Mucosa of descending colon (tissue), 3 donors: ENCODE results near the gene DENND6B. TPM values are rescaled to one million over a fixed set of nuclear protein-coding genes. Genes with fewer than 3 reads are reported as not detected.
A peak's percentile ranks its signal among the peaks of the same experiment; 100 is the strongest.

Experiments used
- ATAC-seq: fragments of 200-7000 bp; cut with Tn5 transposase; one replicate; pipeline ENCODE4 v1.9.1; 2020; ENCODE audit warnings: mild to moderate bottlenecking, moderate library complexity
- DNase-seq, 3 donors: peaks; one replicate each; pipeline ENCODE4 v3.0.0-alpha.2; 2020
- H3K36me3 ChIP-seq: fragments of 200-600 bp; one replicate; pipeline ENCODE4 v1.8.0; 2021; ENCODE audit warnings: low read depth, mild to moderate bottlenecking
- H3K4me1 ChIP-seq: fragments of 200-600 bp; one replicate; pipeline ENCODE4 v1.8.0; 2021; ENCODE audit warnings: low read depth, mild to moderate bottlenecking
- H3K4me3 ChIP-seq: fragments of 200-600 bp; one replicate; pipeline ENCODE4 v1.8.0; 2021; ENCODE audit warnings: mild to moderate bottlenecking
- H3K9me3 ChIP-seq: fragments of 200-600 bp; one replicate; pipeline ENCODE4 v1.8.0; 2021; ENCODE audit warnings: mild to moderate bottlenecking
- intact Hi-C, 2 donors: fragments of 100-400 bp; cut with DNase I in 1 of 2; cut with micrococcal nuclease in 1 of 2; formaldehyde crosslinking; loops; one replicate each; pipeline versions ENCODE4 v1.11.0 to v1.11.1; 2022; cut with DNase I, micrococcal nuclease
- total RNA-seq, 3 donors: library from RNA; stranded (reverse); fragmentation: NEBNext Ultra II Directional in 2 of 3; extraction: Animal tissue kit (Norgen Biotek cat#: 25700) in 2 of 3; gene quantifications; one replicate each; pipeline versions ENCODE4 v1.2.1 to v1.2.4, GENCODE V29; 2021 to 2023
- TF ChIP-seq, protein P1 (sequence below): fragments of 200-600 bp; IDR thresholded peaks from one replicate; pipeline ENCODE4 v1.8.0; 2022; ENCODE audit warnings: antibody characterized with exemption, mild to moderate bottlenecking
- donor health status: DM: no; HTN: no; CAD: no; lungs with moderate emphysema.
- donor health status: DM: no; HTN: no; CAD: no.
- donor health status: DM: no; HTN: yes; CAD: no.

DENND6B gene
- total RNA-seq, 3 donors from 2014 or later, result 2.8 to 6.3 (median 5.2) TPM

DNA sequence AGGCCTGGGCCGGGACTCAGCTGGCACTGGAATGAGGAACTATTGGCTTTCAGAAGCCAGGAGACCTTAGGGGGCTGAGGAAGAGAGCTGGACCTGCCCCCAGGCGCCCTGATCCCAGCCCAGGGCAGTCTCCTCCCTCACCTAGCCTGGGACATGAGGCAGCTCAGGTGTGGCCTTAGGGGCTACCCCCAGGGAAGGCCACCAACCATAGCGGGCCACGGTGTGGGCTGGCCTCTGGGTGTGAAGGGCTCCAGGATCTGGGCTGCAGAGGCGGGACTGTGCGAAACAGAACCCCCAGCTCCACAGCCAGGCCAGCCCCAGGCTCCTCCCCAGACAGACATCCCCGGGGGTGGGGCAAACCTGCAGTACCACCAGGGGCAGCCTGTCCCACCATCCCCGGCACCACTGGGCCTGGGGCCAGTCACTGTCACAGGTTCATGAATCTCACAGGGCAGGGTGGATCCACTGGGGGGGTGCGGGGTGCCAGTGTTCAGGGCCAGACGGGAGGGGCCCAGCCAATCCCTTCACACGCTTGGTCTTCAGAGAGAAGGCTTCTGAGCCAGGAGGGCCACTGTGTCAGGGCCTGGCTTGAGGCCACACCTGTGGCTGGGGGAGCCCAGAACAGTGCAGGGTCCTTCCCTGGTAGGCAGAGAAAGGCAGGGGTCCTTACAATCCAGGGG, 22.8 kb downstream of the DENND6B start:
- intact Hi-C loops, result no loop called here
- peak; percentile 67 to 82 (median 76) for DNase-seq

DNA sequence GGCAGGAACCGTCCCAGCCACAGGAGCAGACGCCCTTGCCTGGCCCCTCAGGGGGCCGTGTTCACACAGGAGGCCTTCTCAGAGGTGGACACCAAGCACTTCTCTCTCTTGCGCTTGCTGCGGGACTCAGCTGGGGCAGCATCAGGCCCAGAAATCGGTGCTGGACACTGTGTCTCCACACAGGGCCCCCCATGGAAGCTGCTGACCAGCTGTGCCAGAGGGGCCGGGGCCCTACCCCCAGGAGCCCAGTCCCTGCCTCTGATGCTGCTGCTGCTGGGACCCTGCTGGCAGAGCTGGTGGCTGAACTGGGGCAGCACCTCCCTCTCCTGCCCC, 23.3 kb downstream of the DENND6B start:
- Histone ChIP-seq H3K4me3 (no peak overlapping the region), H3K9me3 (no peaks in the 10 kb centered on the region), H3K36me3 (no peaks in the 10 kb centered on the region), H3K4me1 (peaks cover 77% of the 10 kb centered on the region)
- intact Hi-C loops, result no loop called here
- no peak for ATAC-seq
- no peak for DNase-seq
- TF ChIP-seq, protein P1, sequence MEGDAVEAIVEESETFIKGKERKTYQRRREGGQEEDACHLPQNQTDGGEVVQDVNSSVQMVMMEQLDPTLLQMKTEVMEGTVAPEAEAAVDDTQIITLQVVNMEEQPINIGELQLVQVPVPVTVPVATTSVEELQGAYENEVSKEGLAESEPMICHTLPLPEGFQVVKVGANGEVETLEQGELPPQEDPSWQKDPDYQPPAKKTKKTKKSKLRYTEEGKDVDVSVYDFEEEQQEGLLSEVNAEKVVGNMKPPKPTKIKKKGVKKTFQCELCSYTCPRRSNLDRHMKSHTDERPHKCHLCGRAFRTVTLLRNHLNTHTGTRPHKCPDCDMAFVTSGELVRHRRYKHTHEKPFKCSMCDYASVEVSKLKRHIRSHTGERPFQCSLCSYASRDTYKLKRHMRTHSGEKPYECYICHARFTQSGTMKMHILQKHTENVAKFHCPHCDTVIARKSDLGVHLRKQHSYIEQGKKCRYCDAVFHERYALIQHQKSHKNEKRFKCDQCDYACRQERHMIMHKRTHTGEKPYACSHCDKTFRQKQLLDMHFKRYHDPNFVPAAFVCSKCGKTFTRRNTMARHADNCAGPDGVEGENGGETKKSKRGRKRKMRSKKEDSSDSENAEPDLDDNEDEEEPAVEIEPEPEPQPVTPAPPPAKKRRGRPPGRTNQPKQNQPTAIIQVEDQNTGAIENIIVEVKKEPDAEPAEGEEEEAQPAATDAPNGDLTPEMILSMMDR, result no peak

More for the DNA sequence above, 22.8 kb downstream of the DENND6B start:
- no peak overlapping the region for H3K4me3 ChIP-seq
- H3K4me1 ChIP-seq, result peaks cover 72% of the 10 kb centered on the region
- TF ChIP-seq, protein P1, result no peak
- no peaks in the 10 kb centered on the region for H3K9me3 ChIP-seq
- H3K36me3 ChIP-seq, result no peaks in the 10 kb centered on the region
- peak; percentile 26 for ATAC-seq

DNA sequence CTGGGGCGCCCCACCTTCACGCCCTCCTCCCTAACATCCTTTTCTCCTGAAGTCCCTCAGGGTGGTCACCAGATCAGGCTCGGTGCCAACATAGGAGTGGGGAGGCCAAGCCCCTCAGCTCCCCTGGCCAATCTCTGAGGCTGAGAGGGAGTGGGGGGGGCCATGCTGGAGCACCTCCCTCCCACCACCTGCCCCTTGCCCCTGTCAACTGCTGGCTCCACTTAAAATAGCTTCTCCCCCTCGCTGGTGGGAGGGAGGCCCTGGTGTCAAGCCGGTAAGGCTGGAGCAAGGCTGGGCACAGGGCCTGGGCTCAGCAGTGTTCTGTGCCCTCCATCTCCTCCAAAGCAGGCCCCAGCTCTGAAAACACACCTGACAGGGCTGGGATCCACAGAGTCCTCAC, 24.2 kb downstream of the DENND6B start:
- TF ChIP-seq, protein P1, result no peak
- intact Hi-C loops, result no loop called here
- ATAC-seq, result no peak
- H3K4me3 ChIP-seq, result no peak overlapping the region
- H3K36me3 ChIP-seq, result no peaks in the 10 kb centered on the region
- no peaks in the 10 kb centered on the region for H3K9me3 ChIP-seq
- peaks cover 75% of the 10 kb centered on the region for H3K4me1 ChIP-seq
- DNase-seq, result no peak

DNA sequence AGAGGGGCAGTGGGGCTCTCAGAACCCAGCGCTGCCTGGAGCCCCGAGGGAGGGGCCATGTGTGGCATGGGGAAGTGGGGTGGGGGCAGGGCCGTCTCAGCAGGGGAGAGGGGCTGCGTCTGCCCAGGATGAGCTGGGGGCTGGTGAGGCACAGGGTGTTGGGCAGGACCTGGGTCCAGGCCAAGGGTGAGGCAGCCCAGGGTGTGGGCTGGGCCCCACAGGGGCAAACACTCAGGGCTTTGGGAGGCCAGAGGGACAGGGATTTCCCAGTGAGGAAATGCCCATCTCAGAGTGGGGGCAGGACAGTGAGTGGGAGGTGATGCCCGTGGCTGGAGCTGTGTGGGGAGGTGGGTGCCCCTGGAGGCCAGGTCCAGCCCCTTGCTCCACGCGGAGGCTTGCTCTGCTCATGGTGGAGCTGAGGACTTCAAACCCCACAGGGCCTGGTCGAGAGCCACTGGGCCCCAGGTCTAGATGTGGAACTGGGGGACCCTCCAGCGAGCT, 24.7 kb downstream of the DENND6B start:
- peak; percentile 5 for ATAC-seq

DNA sequence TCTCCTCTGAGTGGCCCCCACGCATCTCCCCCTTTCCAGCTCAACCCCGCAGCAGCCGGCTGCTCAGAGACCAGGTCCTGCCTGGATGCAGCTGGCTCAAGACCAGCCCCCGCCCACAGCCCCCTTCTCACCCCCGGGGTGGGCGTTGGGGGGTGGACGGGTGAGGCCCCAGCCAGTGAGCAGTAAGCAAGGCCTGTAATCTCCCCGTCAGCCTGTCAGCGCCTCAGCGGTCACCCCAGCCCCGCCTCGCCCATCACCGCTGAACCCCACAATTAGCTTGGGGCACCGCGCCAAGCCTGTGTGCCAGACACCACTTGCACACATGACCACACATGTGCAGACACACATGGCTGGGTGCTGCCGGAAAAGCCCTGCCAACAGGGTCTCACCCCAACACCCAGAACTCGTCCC, 25.2 kb downstream of the DENND6B start:
- no peaks in the 10 kb centered on the region for H3K36me3 ChIP-seq
- H3K4me1 ChIP-seq, result peaks cover 85% of the 10 kb centered on the region
- no peak for ATAC-seq
- TF ChIP-seq, protein P1, result no peak
- intact Hi-C loops, result no loop called here
- H3K4me3 ChIP-seq, result no peak overlapping the region
- no peaks in the 10 kb centered on the region for H3K9me3 ChIP-seq
- DNase-seq, result peak in 1 of 3 donors; percentile 64

More for the DNA sequence above, 24.7 kb downstream of the DENND6B start:
- peak in 2 of 3 donors; percentile 70 to 78 for DNase-seq
- intact Hi-C loops, result no loop called here
- H3K4me1 ChIP-seq, result peaks cover 80% of the 10 kb centered on the region
- no peaks in the 10 kb centered on the region for H3K36me3 ChIP-seq
- H3K9me3 ChIP-seq, result no peaks in the 10 kb centered on the region
- TF ChIP-seq, protein P1, result no peak
- H3K4me3 ChIP-seq, result no peak overlapping the region
